WERI-Rb-1 (cell line): ENCODE data around the gene FSTL4.

Experiments used
- DNase-seq: peaks from one replicate; pipeline ENCODE4 v3.0.0-alpha.2; 2020
- H3K27ac ChIP-seq: fragments of 250-450 bp; sonication (Bioruptor Pico); 2 replicates; pipeline ENCODE4 v1.5.1; 2020; ENCODE audit warnings: mild to moderate bottlenecking, moderate library complexity
- H3K27me3 ChIP-seq: fragments of 250-450 bp; sonication (Bioruptor Pico); 2 replicates; pipeline ENCODE4 v1.5.1; 2021; ENCODE audit warnings: mild to moderate bottlenecking, low read depth, moderate library complexity; ENCODE audit not compliant: insufficient read depth, severe bottlenecking
- H3K36me3 ChIP-seq: fragments of 250-450 bp; sonication (Bioruptor Pico); 2 replicates; pipeline ENCODE4 v1.5.1; 2020; ENCODE audit warnings: mild to moderate bottlenecking, moderate library complexity
- H3K4me3 ChIP-seq: 2 replicates; pipeline ENCODE4 v1.5.1; 2011; ENCODE audit warnings: low read depth, mild to moderate bottlenecking, control low read depth, low read length
- H3K9me3 ChIP-seq: fragments of 250-450 bp; sonication (Bioruptor Pico); 2 replicates; pipeline ENCODE4 v1.5.1; 2021; ENCODE audit warnings: mild to moderate bottlenecking, moderate library complexity; ENCODE audit not compliant: severe bottlenecking
- CTCF ChIP-seq: IDR thresholded peaks from 2 replicates; pipeline ENCODE4 v1.5.1; 2011; ENCODE audit warnings: low read depth, mild to moderate bottlenecking, control low read depth, inconsistent platforms, low read length

The FSTL4 gene

DNA sequence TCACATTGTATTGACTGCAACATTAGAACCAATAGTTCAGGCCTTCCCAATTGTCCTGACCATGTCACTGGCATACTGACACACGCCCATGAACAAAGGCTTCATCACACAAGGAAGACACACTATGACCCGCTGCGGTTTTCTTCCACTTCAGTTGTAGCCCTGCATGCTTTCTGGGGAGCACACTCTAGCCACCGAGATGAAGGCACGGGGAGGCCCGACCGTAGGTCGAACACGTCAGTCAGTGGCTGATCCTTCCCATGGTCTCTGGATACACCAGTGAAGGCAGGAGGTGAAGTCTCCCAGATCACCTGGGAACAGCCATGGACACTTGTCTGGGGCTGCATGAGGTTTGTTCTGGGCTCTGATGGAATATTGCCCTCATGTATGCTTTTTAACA is 224.7 kb downstream of the FSTL4 start:
- no peaks in the 10 kb centered on the region for H3K27me3 ChIP-seq

DNA sequence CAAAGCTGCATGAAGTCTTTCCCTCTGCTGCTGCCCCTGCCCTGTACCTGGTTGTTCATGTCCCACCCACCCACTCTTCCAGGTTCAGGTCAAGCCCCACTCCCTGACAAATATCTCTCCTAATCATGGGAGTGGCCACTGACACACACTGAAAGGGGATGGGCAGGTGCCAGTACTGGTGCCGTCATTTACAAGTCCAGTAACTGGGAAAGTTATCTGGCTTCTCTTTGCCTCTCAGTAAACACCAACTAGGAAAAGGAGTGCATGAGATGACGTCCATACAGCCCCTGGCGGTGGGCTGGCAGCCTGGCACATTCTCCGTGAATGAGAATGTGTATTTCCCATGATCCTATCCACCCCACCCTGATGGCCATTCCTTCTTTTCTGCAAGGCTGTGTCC is 225.2 kb downstream of the FSTL4 start:
- H3K36me3 ChIP-seq, result no peaks in the 10 kb centered on the region
- no peak overlapping the region for H3K4me3 ChIP-seq
- DNase-seq, result no peak
- H3K27ac ChIP-seq, result no peak overlapping the region
- no peaks in the 10 kb centered on the region for H3K9me3 ChIP-seq
- TF ChIP-seq CTCF, result no peak
- H3K27me3 ChIP-seq, result no peaks in the 10 kb centered on the region

More for the DNA sequence above, 224.7 kb downstream of the FSTL4 start:
- DNase-seq, result no peak
- no peak for TF ChIP-seq CTCF
- H3K36me3 ChIP-seq, result no peaks in the 10 kb centered on the region
- H3K4me3 ChIP-seq, result no peak overlapping the region
- no peaks in the 10 kb centered on the region for H3K9me3 ChIP-seq
- no peak overlapping the region for H3K27ac ChIP-seq

GRCh38 chr5:133386662-133387061 is 225.7 kb downstream of the FSTL4 start:
- DNase-seq, result no peak
- no peaks in the 10 kb centered on the region for H3K9me3 ChIP-seq
- H3K27me3 ChIP-seq, result no peaks in the 10 kb centered on the region
- H3K27ac ChIP-seq, result no peak overlapping the region
- H3K4me3 ChIP-seq, result no peak overlapping the region
- no peak for TF ChIP-seq CTCF
- no peaks in the 10 kb centered on the region for H3K36me3 ChIP-seq

DNA sequence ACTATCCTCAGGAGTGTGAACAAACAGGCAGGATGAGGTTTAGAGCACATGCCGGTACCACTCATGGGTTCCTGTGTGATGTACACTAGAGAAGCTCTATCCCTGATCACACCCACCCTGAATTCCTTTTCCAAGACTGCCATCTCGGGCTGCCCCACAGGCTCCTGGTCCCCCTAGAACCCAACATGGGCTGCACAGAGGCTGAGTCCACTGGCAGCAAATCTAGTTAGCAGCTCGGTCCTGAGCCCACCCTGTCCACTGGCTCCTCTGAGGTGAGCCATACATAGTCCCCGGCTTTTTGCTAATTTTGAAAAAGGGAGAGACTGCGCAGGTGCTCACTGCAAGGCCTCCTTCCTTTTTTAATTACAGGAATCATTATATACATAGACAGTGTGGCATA is 227.0 kb downstream of the FSTL4 start:
- H3K36me3 ChIP-seq, result no peaks in the 10 kb centered on the region
- no peaks in the 10 kb centered on the region for H3K27me3 ChIP-seq
- H3K27ac ChIP-seq, result no peak overlapping the region
- no peak for DNase-seq
- no peak for TF ChIP-seq CTCF
- no peak overlapping the region for H3K4me3 ChIP-seq
- H3K9me3 ChIP-seq, result no peaks in the 10 kb centered on the region

DNA sequence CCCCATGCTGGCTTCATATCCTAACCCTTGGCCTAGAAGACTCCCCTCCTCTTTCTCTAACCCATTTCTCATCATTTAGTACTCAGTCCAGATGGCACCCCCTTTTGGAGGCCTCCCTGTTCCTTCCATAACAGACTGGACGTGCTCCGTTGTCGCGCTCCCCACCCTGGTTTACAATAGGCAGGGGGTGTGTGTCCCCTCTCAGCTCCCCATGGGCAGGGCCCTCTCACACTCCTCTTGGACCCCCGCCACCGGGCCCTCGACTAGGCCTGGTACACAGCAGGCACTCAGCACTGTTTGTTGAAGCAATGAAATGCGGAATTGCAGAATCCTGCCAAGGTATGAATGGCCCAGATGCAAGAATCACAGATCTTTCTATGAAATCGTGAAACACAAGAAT is 227.4 kb downstream of the FSTL4 start:
- no peak for TF ChIP-seq CTCF
- Histone ChIP-seq H3K4me3 (no peak overlapping the region), H3K9me3 (no peaks in the 10 kb centered on the region), H3K27ac (no peak overlapping the region), H3K36me3 (no peaks in the 10 kb centered on the region), H3K27me3 (no peaks in the 10 kb centered on the region)
- DNase-seq, result no peak

GRCh38 chr5:133384120-133384855 is 228.1 kb downstream of the FSTL4 start:
- TF ChIP-seq CTCF, result no peak
- DNase-seq, result no peak
- Histone ChIP-seq H3K9me3 (no peaks in the 10 kb centered on the region), H3K27me3 (no peaks in the 10 kb centered on the region), H3K36me3 (no peaks in the 10 kb centered on the region), H3K4me3 (no peak overlapping the region), H3K27ac (no peak overlapping the region)
